GM13976 (cell line): ENCODE results near the gene CEACAM16.
A peak's percentile ranks its signal among the peaks of the same experiment; 100 is the strongest.

ENCODE experiments used
- DNase-seq: peaks from one replicate; pipeline ENCODE4 v3.0.0; 2012; ENCODE audit warnings: low spot score
- in situ Hi-C: fragments of 300-500 bp; cut with MboI; formaldehyde crosslinking; loops from one replicate; pipeline ENCODE4 v1.12.0; 2022; ENCODE audit warnings: low sequenced_read_pairs, mixed read lengths, inconsistent platforms; ENCODE audit not compliant: unreplicated experiment
- TF ChIP-seq, protein P1 (sequence below): IDR thresholded peaks from 2 replicates; pipeline ENCODE4 v1.5.1; 2012; ENCODE audit warnings: borderline replicate concordance, mild to moderate bottlenecking; ENCODE audit not compliant: insufficient read depth; ENCODE audit errors: extremely low read depth, missing control alignments, control extremely low read depth

The CEACAM16 gene

DNA sequence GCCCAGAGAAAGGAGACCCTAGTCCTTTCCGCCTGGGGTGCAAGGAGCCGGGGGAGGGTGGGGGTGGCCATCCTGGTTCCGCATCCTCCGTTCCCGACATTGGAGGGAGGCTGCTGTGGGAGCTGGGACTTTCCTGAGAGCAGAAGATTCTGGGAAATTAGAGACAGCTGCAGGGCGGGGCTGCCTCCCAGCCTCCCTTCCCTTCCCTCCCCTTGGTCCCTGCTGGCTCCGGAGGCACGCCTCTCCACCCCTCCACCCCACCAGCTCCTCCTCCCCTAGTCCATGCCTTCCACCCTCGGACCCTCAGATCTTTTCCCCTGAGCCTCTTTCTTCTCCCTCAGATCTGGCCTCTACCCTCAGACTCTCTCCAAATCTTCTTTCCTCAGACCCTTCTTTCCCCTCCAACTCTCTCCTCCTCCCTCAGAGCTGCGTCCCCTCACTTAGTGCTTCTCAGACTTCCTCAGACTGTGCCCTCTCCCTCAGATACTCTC lies 46.4 kb downstream of the CEACAM16 start:
- TF ChIP-seq, protein P1, sequence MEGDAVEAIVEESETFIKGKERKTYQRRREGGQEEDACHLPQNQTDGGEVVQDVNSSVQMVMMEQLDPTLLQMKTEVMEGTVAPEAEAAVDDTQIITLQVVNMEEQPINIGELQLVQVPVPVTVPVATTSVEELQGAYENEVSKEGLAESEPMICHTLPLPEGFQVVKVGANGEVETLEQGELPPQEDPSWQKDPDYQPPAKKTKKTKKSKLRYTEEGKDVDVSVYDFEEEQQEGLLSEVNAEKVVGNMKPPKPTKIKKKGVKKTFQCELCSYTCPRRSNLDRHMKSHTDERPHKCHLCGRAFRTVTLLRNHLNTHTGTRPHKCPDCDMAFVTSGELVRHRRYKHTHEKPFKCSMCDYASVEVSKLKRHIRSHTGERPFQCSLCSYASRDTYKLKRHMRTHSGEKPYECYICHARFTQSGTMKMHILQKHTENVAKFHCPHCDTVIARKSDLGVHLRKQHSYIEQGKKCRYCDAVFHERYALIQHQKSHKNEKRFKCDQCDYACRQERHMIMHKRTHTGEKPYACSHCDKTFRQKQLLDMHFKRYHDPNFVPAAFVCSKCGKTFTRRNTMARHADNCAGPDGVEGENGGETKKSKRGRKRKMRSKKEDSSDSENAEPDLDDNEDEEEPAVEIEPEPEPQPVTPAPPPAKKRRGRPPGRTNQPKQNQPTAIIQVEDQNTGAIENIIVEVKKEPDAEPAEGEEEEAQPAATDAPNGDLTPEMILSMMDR = no peak
- no peak for DNase-seq
- in situ Hi-C loops = no loop called here

DNA sequence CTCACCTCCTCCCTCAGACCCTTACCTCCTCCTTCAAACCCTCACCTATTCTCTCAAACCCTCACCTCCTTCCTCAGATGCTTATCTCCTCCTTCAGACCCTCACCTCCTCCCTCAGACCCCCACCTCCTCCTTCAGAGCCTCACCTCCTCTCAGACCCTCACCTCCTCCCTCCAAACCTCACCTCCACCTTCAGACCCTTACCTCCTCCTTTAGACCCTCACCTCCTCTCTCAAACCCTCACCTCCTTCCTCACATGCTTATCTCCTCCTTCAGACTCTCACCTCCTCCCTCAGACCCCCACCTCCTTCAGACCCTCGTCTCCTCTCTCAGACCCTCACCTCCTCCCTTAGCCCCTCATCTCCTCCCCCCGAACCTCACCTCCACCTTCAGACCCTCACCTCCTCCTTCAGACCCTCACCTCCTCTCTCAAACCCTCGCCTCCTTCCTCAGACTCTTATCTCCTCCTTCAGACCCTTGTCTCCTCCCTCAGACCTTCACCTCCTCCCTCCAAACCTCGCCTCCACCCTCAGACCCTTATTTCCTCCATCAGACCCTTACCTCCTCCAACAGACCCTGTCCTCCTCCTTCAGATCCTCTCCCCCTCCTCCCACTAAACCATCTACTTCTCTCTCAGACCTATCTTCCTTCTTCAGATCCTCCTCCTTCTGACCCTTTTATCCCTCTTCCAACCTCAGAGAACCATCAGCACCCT lies 47.1 kb downstream of the CEACAM16 start:
- TF ChIP-seq, protein P1 = no peak
- in situ Hi-C loops = no loop called here
- no peak for DNase-seq

DNA sequence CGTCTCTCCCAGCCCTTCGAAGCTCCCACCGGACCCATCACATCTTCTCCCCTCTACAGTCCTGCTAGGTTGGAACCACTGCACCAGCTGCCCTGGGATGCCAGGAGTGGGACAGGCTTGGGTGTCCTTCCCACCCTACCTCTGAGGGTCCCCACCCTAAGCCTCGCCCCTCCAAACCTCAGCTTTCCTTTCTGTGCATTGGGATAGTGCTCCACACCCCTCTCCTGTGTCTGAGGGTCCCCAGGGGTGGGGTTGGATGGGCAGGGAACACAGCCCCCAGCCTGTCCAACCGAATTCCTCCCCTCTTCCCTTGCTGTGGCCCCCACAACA lies 47.6 kb downstream of the CEACAM16 start:
- in situ Hi-C loops = no loop called here
- no peak for DNase-seq
- TF ChIP-seq, protein P1 = no peak

DNA sequence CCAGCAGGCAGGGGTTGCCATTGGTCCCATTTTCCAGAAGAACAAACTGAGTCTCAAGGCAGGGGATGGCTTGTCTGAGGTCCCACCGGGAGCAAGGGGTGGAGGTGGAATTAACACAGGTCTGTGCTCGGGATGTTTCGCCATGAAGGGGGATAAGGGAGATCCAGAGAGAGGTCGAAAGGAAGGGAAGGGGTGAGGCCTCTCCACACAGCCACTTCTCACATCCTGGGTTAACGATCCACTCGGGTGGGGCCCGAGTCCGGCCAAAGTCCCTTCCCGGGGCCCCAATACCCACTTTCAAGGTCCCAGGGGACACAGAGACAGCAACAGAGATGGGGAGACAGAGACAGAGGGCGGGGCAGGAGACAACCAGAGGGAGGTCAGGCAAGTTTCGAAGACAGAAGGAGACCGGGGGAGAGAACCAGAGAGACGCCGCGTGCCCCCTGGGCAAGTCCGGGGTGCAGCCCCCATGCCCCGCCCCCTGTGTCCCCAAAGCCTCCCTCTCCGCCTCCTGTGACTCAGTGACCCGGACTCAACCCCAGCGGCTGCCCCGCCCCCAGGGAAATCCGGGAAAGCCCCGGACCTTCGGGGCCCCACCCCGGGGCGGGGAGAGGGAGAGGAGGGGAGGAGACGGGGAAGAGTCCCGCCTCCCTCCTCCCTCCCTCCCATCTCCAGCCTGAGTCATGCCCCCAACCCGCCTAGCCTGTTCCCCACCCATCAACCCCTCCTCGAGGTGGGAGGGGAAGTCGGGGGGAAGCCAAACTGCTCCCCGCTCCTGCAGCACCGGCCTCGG lies 48.2 kb downstream of the CEACAM16 start:
- TF ChIP-seq, protein P1 = no peak
- peak; percentile 91 for DNase-seq
- in situ Hi-C loops = no loop called here

DNA sequence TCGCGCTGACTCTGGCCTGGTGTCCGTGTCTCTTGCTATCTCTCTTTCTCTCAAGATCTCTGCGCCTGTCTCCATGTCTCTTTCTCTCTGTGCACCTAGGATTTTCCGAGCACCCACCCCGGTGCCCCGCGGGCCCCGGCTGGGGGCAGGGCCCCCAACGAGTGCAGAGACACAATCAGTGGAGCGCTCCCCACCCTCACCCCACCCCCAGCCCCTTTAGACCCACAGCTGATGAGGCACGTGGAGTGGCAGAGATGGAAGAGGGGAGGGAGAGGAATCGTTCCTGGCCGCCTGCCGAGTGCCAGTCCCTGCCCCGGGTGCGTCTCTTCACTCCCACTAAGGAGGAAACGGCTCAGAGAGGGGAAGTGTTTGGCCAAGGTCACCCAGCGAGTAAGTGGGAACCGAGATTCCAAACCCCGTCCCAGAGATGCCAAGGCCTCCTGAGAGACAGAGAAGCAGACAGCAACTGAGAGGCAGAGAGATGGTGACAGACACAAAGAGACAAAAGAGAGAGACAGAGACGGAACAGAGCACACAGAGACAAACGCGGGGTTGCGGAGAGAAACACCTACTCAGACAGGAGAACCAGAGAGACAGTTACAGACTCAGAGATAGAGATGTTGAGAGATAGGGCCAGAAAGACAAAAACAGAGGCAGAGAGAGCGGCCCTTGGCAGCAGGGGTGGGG lies 48.9 kb downstream of the CEACAM16 start:
- DNase-seq = no peak
- in situ Hi-C loops = no loop called here
- TF ChIP-seq, protein P1 = no peak

DNA sequence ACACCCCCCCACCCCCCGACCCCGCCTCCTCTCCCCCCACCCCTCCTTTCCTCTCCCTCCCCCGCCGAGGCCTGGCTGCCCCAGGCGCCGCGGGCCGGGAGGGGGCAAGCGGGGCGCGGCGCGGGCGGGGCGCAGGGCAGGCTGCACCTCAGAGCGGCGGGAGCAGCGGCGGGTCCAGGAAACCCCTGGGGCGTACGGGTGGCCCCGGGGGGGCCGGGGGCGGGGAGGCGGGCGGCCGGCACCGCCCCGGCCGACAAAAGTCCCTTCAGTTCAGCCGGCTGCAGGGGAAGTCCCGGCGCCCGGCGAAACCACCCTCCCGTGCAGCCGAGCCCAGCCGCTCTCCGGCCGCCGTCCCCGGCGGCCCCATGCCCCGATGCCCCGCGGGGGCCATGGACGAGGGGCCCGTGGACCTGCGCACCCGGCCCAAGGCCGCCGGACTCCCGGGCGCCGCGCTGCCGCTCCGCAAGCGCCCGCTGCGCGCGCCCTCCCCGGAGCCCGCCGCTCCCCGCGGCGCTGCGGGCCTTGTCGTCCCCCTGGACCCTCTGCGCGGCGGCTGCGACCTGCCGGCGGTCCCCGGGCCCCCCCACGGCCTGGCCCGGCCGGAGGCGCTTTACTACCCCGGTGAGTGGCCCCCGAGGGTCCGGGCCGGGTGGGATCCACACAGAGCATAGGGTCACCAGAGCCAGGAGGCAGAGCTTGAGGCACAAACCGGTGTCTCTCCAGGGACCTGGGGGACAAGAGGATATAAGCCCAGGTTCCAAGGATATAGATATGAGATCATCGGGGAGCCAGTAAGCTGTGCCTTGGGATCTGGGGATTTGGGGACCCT lies 49.7 kb downstream of the CEACAM16 start, which contains the start of gene BCL3:
TSS of gene BCL3 (plus strand) at position 283 of the 829 bp plus-strand sequence. CDS start at position 366, 83 bp downstream.
- TF ChIP-seq, protein P1 = no peak
- DNase-seq = peak; percentile 86
- in situ Hi-C loops = no loop called here
